ENCODE results near the gene FANCI. TPM values are rescaled to one million over a fixed set of nuclear protein-coding genes. Genes with fewer than 3 reads are reported as not detected.

The FANCI gene
- total and polyA plus RNA-seq, 2 experiments from 2014 or later, result 11.2 to 14.2 TPM

- H3K36me3 ChIP-seq (ENCODE audit: low read depth), result no peaks in the 10 kb centered on the region
- no peaks in the 10 kb centered on the region for H3K9me2 ChIP-seq (ENCODE audit: insufficient read depth)
- H3K4me3 ChIP-seq, result no peak overlapping the region
- H3K4me1 ChIP-seq (ENCODE audit: insufficient read depth), result no peaks in the 10 kb centered on the region
- H3K4me2 ChIP-seq (ENCODE audit: unreplicated experiment), result no peak overlapping the region
- TF ChIP-seq EZH2 (IDR thresholded peaks at IDR 0.05; ENCODE audit: insufficient read depth, poor library complexity, severe bottlenecking), result no peak
- TF ChIP-seq EZH2phosphoT487 (IDR thresholded peaks at IDR 0.05; ENCODE audit: insufficient read depth, low read depth), result no peak
- no peaks in the 10 kb centered on the region for H3K79me2 ChIP-seq (ENCODE audit: insufficient read depth)
- no peak for DNase-seq
- no peaks in the 10 kb centered on the region for H3F3A ChIP-seq (ENCODE audit: insufficient read depth)
- H3K27me3 ChIP-seq (replicated peaks; ENCODE audit: insufficient read depth), result peaks cover 2% of the 10 kb centered on the region
- no peaks in the 10 kb centered on the region for H4K20me1 ChIP-seq (ENCODE audit: insufficient read depth)
- 66 to 73% methylated on average over 8 of the region's 8 CpGs for WGBS, 2 experiments (ENCODE audit: low coverage in 1 of 2, low lambda C conversion rate in 2 of 2, missing lambda C conversion rate in 2 of 2)
- no peak overlapping the region for H3K27ac ChIP-seq
- no peaks in the 10 kb centered on the region for H3K9me3 ChIP-seq (ENCODE audit: low read depth)
- in situ Hi-C loops (cut with MboI), result no loop called here
- H3K9ac ChIP-seq, result no peak overlapping the region
- H2AFZ ChIP-seq, result no peak overlapping the region
Measured at GRCh38 chr15:89218531-89218930, 25.2 kb upstream of the FANCI start.

GRCh38 chr15:89221543-89221942 lies 22.2 kb upstream of the FANCI start, which contains the start of gene RLBP1:
Gene RLBP1 (minus strand): TSS chr15:89221579. CDS start chr15:89218975, 2,604 bp downstream.
- no peaks in the 10 kb centered on the region for H3K9me3 ChIP-seq (ENCODE audit: low read depth)
- H3K27me3 ChIP-seq (replicated peaks; ENCODE audit: insufficient read depth), result no peaks in the 10 kb centered on the region; the same call in none of the 2 replicates
- no peak within 1 kb of the TSS for H3K9ac ChIP-seq
- TF ChIP-seq EZH2 (IDR thresholded peaks at IDR 0.05; ENCODE audit: insufficient read depth, poor library complexity, severe bottlenecking), result no peak
- DNase-seq, result no peak
- H3K9me2 ChIP-seq (ENCODE audit: insufficient read depth), result no peaks in the 10 kb centered on the region
- no peaks in the 10 kb centered on the region for H3K79me2 ChIP-seq (ENCODE audit: insufficient read depth)
- H3K36me3 ChIP-seq (ENCODE audit: low read depth), result no peaks in the 10 kb centered on the region
- no peak within 1 kb of the TSS for H3K27ac ChIP-seq
- no peak within 1 kb of the TSS for H3K4me3 ChIP-seq
- no peaks in the 10 kb centered on the region for H3F3A ChIP-seq (ENCODE audit: insufficient read depth)
- H3K4me2 ChIP-seq (ENCODE audit: unreplicated experiment), result no peak within 1 kb of the TSS
- no peaks in the 10 kb centered on the region for H4K20me1 ChIP-seq (ENCODE audit: insufficient read depth)
- H3K4me1 ChIP-seq (ENCODE audit: insufficient read depth), result no peaks in the 10 kb centered on the region
- WGBS, 2 experiments (ENCODE audit: low coverage in 1 of 2, low lambda C conversion rate in 2 of 2, missing lambda C conversion rate in 2 of 2), result 66 to 67% methylated on average over 10 to 11 of the region's 11 CpGs
- no peak within 1 kb of the TSS for H2AFZ ChIP-seq
- in situ Hi-C loops (cut with MboI), result no loop called here

- no peaks in the 10 kb centered on the region for H3K9me2 ChIP-seq (ENCODE audit: insufficient read depth)
- peaks cover 5% of the 10 kb centered on the region; the same call in 1 of the 2 replicates for H3K4me1 ChIP-seq (ENCODE audit: insufficient read depth)
- H3K9ac ChIP-seq, result no peak overlapping the region
- H2AFZ ChIP-seq, result no peak overlapping the region
- no peak for DNase-seq
- no peaks in the 10 kb centered on the region for H3K79me2 ChIP-seq (ENCODE audit: insufficient read depth)
- in situ Hi-C loops (cut with MboI), result no loop called here
- no peaks in the 10 kb centered on the region; the same call in 1 of the 2 replicates for H3K27me3 ChIP-seq (replicated peaks; ENCODE audit: insufficient read depth)
- 77% methylated on average over 5 of the region's 5 CpGs for WGBS, 2 experiments (ENCODE audit: low coverage in 1 of 2, low lambda C conversion rate in 2 of 2, missing lambda C conversion rate in 2 of 2)
- no peak overlapping the region for H3K27ac ChIP-seq
- no peak overlapping the region for H3K4me2 ChIP-seq (ENCODE audit: unreplicated experiment)
- no peaks in the 10 kb centered on the region for H3K36me3 ChIP-seq (ENCODE audit: low read depth)
- no peaks in the 10 kb centered on the region for H4K20me1 ChIP-seq (ENCODE audit: insufficient read depth)
- H3K9me3 ChIP-seq (ENCODE audit: low read depth), result no peaks in the 10 kb centered on the region
- TF ChIP-seq EZH2phosphoT487 (IDR thresholded peaks at IDR 0.05; ENCODE audit: insufficient read depth, low read depth) (no peak), EZH2 (IDR thresholded peaks at IDR 0.05; ENCODE audit: insufficient read depth, poor library complexity, severe bottlenecking) (no peak)
- H3F3A ChIP-seq (ENCODE audit: insufficient read depth), result no peaks in the 10 kb centered on the region
- no peak overlapping the region for H3K4me3 ChIP-seq
Measured at GRCh38 chr15:89225588-89225987, 18.2 kb upstream of the FANCI start.

- H3F3A ChIP-seq (ENCODE audit: insufficient read depth), result no peaks in the 10 kb centered on the region
- no peaks in the 10 kb centered on the region for H3K9me2 ChIP-seq (ENCODE audit: insufficient read depth)
- H3K27me3 ChIP-seq (replicated peaks; ENCODE audit: insufficient read depth), result no peaks in the 10 kb centered on the region; the same call in 1 of the 2 replicates
- no peak overlapping the region for H3K27ac ChIP-seq
- H3K9me3 ChIP-seq (ENCODE audit: low read depth), result no peaks in the 10 kb centered on the region
- DNase-seq, result no peak
- no peaks in the 10 kb centered on the region for H4K20me1 ChIP-seq (ENCODE audit: insufficient read depth)
- TF ChIP-seq EZH2phosphoT487 (IDR thresholded peaks at IDR 0.05; ENCODE audit: insufficient read depth, low read depth) (no peak), EZH2 (IDR thresholded peaks at IDR 0.05; ENCODE audit: insufficient read depth, poor library complexity, severe bottlenecking) (no peak)
- no peak overlapping the region for H3K9ac ChIP-seq
- H2AFZ ChIP-seq, result no peak overlapping the region
- 69 to 70% methylated on average over 14 of the region's 14 CpGs for WGBS, 2 experiments (ENCODE audit: low coverage in 1 of 2, low lambda C conversion rate in 2 of 2, missing lambda C conversion rate in 2 of 2)
- H3K36me3 ChIP-seq (ENCODE audit: low read depth), result no peaks in the 10 kb centered on the region
- no peak overlapping the region for H3K4me2 ChIP-seq (ENCODE audit: unreplicated experiment)
- peaks cover 9% of the 10 kb centered on the region; the same call in 1 of the 2 replicates for H3K4me1 ChIP-seq (ENCODE audit: insufficient read depth)
- in situ Hi-C loops (cut with MboI), result no loop called here
- no peaks in the 10 kb centered on the region for H3K79me2 ChIP-seq (ENCODE audit: insufficient read depth)
- H3K4me3 ChIP-seq, result no peak overlapping the region
Measured at GRCh38 chr15:89226359-89227221, 17.2 kb upstream of the FANCI start.

Data from GM23248 (cell line).